Stimulated activated CD4-positive, alpha-beta T cell treated with anti-CD3 and anti-CD28 coated beads, TNF-alpha, amount 100 ng/mL, for 48 hours (primary cell): ENCODE measurements around the gene TMEM185A.
"Not testable (repeated sequence)": the region's sequence is repeated elsewhere in the genome, so short reads cannot be mapped to it uniquely, and the experiment has no call there.

Experiments
- DNase-seq, 3 donors: peaks; one replicate each; pipeline ENCODE4 v3.0.0-alpha.2; 2020; ENCODE audit warnings: low read depth in 3 of 3

TMEM185A gene

GRCh38 chrX:149551245-149551938, 80.2 kb downstream of the TMEM185A start:
- DNase-seq = not testable (repeated sequence)

- not testable (repeated sequence) for DNase-seq
Observed at GRCh38 chrX:149550454-149550853, 81.1 kb downstream of the TMEM185A start.

DNA sequence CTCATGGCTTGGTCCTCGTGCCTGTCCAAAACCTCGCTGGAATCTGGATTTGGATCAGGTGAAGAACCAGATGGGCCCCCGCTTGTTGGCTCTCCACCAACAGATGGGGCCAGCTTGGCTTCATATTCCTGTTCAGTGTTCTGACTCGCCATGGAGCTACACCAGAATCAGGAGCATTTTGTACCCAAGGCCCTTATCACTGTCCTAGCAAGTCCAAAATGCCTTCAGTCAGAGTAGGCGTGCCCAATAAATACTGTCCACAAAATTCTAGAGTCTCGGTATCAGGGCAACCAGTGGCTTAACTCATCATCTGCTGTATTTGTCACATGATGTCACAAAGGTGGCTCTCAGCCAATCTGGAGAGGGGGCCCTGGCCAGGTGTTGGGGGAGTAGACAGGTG, 81.9 kb downstream of the TMEM185A start, which contains the start of gene HSFX3:
Gene HSFX3 (minus strand): TSS at position 224 of the 400 bp plus-strand sequence. CDS start 72 bp downstream, at position 152.
- DNase-seq = not testable (repeated sequence)

- DNase-seq = not testable (repeated sequence)
Observed at GRCh38 chrX:149547782-149548181, 83.8 kb downstream of the TMEM185A start.

GRCh38 chrX:149546962-149547361, 84.6 kb downstream of the TMEM185A start:
- DNase-seq = not testable (repeated sequence)
